GM21381 (cell line): ENCODE data around the gene PDXDC1.
"Not testable (repeated sequence)": the region's sequence is repeated elsewhere in the genome, so short reads cannot be mapped to it uniquely, and the experiment has no call there.

Source experiments
- ATAC-seq: cut with Tn5 transposase; IDR thresholded peaks from one replicate; pipeline ENCODE4 v1.9.1; 2021; ENCODE audit warnings: mild to moderate bottlenecking, moderate library complexity; ENCODE audit not compliant: unreplicated experiment

Gene PDXDC1

DNA sequence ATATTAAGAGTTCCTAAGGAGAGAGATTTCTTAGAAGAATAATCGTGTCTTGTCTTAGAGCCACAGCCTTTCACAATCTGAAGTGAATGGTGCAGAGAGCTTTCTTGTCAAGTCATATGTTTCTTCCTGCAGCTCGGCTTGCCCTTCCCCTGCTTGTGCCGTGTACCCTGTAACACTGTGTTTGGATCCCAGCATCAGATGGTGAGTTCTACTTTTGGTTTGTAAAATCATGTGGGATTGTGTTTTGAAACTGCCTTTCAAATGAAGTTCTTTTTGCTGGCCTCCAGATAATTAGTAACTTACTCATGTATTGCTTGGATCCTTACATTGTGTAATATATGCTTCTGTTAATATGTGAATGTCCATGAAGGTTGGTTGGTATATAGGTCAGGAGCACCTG lies 33.8 kb downstream of the PDXDC1 start:
- ATAC-seq, result not testable (repeated sequence)

DNA sequence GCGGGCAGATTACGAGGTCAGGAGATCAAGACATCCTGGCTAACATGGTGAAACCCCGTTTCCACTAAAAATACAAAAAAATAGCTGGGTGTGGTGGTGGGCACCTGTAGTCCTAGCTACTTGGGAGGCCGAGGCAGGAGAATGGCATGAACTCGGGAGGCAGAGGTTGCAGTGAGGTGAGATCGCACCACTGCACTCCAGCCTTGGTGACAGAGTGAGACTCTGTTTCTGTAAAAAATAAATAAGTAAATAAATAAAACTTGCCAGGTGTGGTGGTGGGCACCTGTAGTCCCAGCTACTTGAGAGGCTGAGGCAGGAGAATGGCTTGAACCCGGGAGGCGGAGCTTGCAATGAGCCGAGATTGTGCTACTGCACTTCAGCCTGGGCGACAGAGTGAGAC lies 38.1 kb downstream of the PDXDC1 start:
- ATAC-seq, result not testable (repeated sequence)

DNA sequence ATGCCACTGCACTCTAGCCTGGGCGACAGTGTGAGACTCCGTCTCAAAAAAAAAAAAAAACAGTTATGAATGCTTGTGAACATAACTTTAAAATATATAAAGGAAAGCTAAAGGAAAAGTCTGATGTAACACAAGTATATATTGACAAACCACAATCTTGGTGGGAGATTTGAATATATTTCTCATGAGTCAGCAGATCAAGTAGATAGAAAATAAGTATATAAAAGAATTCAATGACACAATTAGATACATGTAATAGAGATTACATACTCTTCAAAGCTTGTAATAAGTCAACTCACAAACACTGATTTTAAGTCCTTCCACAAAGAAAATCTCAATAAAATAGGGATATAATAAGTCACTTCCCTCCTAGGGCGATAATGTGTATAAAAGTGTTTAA lies 40.8 kb downstream of the PDXDC1 start:
- ATAC-seq, result not testable (repeated sequence)

DNA sequence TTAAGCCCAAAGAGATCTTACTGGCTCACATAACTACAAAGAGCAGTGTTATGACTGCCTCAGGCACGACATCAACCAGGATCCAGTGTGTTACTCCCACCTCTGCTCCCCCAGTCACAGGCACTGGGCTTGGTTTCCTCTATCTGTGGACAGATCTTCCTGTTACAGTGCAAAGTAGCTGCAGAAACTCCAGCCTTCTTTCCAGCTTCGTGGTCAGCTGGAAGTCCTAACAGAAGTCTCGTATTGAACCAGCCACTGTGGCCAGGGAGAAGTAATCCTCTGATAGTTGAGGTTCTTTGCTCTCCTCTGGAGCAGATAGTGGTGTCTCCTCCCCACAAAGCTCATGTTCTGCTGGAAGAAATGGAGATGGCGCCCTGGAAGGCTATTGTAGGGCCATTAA lies 41.5 kb downstream of the PDXDC1 start:
- not testable (repeated sequence) for ATAC-seq

DNA sequence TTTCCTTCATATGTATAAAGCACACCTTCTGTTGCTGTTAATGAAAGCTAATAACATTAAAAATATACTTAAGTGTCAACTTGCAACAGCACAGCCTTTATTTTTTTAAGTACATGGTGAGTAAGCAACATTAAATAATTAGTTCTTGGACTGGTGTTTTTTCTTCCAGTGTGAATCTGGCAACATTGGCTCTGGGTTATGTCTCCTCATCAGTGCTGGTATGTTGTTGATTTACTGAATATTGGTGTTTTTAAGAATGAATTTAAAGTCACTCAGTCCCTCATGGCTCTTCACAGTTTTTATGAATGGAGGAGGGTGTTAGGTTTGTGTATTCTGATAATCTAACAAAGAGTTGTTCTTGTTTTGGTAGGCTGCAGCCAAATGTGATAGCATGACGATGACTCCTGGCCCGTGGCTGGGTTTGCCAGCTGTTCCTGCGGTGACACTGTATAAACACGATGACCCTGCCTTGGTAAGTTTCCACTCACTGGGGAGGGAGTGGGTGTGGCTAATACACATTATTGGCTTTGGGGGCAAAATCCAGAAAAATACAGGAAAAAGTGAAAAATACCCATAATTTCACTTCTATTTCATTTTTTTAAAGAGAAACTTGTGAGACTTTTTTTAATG lies 42.2 kb downstream of the PDXDC1 start:
- ATAC-seq, result not testable (repeated sequence)

DNA sequence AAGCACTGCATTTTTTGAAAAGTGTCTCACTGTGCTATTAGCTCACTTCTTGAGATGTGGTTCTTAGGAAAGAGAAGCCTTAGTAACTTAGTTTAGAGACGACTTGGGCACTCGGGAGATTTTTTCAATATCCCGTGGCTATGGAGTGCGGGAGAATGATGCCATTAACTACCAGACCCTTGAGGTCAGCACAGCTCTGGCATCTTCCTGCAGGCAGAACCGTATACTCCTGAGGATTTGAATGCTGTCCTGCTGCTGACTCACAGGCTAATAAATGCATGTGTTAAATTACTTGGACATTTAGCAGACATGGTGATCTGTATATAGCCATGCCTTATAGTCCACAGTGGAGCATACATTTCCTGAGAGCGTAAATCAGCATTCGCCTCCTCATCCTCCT lies 46.6 kb downstream of the PDXDC1 start:
- not testable (repeated sequence) for ATAC-seq

DNA sequence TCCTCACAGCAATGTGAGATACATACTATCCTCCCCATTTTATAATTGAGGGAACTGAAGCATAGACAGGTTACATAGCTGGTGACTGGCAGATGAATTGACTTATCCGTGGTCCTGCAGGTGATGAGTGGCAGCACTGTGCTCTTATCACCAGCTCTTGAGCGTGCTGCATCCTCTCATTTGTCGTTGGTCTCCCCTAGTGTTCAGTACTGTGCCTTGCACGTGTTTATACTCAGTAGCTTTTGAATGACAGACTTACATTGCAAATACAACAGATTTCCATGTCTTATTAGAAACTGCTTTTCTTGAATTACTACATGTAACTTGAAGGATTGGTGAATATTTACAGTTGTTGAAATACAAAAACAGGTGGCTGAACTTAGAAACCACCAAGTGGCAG lies 47.4 kb downstream of the PDXDC1 start:
- ATAC-seq, result not testable (repeated sequence)

DNA sequence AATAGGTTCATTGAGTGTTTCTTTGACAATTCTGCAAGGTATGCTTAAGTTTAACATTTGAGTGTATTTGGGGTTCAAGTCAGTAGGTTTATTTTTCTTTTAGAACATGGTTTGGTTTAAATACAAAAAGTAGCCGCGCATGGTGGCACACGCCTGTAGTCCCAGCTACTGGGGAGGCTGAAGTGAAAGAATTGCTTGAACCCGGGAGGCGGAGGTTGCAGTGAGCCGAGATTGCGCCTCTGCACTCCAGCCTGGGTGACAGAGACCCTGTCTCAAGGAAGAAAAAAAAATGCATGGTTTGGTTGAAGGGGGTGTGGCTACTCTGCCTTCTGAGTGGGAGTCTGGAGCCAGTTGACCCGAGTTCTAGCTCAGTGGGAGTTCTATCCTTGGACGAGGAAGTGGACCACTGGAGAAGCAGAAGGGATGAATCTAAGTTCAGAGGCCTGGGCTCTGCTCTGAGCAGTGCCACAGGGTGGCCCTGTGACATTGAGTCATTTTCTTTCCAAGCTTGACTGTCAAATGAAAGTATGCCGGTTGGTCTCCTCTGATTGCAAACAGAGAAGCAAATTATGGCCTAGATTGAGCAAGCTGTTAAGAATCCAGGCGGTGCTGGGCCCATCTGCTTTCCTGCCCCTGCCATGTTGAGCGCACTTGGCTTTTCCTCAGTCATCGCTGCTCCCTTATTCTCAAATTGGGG lies 48.7 kb downstream of the PDXDC1 start:
- not testable (repeated sequence) for ATAC-seq

DNA sequence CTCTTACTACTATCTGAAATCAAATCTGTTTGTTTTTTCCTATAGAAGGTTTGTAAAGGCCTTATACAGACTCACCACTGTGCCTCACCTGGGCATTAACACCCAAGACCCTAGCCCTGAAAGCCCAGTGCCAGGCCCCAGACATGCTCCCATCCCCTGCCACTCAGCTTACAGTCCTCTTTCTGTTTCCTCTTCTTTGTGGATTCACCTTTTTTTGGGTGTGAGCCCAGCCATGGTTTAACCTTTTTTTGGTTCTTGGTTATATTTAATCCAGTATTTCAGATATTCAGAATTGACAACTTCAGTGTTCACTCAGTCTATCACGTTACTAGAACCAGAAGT lies 50.0 kb downstream of the PDXDC1 start:
- not testable (repeated sequence) for ATAC-seq

DNA sequence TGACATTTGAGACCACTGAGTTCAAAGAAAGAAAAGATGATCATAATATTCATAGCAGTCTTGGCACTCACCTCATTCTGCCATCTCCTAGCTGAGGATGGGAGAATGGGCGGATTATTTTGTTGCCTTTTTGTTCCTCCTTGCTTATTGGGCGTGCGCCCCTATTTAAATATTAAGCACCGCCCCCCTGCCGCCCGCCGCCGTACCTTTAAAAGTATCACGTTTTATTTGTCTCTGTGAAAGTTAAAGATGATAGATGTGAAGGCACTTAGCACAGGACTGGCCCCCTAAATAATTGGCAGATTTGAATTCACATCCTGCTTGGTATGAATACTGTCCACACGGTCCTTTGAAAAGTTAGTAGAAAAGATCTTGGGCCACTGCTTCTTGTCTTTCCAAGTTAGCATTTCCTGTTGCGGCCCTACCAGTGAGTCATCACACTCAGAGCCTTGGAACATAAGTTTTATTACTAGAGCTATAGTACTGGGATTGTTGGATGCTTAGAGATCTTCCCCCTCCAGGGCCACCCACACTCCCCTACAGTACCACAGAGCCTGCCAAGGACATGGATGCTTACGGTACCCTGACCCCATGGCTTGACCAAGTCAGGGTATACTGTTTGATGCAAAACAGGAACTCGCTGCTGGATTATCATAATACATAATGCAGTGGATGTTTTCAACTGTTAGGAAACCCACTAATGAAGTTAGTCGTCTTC lies 50.6 kb downstream of the PDXDC1 start:
- not testable (repeated sequence) for ATAC-seq

DNA sequence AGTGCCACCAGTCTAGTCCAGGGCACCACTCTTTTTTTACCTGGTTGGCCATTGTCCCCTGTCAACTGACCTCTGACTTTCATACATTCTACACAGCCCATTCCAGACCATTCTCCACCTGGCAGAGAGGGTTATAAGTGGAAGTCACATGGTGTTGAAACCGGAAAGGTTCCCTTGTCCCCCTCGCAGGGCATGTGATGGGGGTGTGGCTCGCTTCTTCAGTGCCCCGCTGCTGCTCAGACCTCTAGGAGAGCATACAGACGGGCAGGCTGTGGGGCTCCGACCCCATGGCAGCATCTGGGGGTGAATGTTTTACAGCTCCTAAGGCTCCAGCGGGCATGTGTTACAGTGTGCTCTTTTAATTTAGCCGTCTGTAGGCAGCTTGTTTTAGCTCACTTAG lies 52.2 kb downstream of the PDXDC1 start:
- ATAC-seq, result not testable (repeated sequence)

DNA sequence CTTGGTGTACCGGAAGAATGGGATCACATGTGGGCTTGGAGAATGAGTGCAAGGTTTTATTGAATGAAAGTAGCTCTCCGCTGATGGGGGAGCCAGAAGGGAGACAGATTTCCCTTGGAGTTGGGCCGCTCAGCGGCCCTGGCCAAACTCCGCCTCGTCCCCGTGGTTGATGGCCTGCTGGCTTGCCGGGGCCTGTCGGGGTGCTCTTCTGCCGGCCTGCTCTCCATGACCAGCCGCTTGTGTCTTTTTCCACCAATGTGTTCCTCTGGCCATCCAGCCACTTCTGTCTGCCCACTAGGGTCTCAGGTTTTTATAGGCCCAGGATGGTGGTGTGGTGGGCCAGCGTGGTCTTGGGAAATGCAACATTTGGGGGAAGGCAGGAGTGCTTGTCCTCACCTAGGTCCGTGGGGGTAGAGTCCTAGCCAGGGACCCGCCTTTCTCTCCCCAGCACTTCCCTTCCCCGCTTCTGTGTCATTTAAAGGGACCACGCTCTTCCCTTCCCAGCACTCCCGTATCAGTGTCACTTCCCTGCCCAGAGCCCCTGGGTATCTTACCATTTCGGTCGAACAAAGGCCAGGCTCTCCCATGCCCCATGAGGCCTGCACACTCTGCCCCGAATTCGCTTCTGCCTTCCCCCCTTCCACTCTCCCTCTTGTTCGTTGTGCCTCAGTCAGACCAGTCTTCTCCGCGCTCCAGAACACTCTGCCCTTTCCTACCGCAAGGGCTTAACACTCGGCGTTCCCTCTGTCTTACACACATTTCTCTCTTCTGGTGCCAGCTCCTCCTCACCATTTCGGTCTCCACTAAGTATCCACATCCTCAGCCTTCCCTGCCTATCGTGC lies 52.9 kb downstream of the PDXDC1 start:
- ATAC-seq, result not testable (repeated sequence)

DNA sequence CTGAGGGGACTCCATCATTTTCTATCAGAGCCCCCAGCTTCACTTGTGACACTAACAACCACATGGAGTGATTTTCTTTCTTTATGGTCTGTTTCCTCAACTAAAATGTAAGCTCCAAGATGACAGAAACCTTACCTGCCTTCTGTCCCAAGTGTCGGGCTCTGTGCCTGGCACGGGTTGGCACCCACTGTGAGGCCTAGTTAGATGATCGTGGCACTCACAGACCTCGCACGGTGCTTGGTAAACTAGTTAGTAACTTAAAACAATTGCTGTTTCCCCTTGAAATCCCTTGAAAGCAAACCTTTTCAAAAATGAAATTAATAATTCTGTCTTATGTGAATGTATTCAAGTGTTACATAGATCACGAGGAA lies 53.5 kb downstream of the PDXDC1 start:
- not testable (repeated sequence) for ATAC-seq

DNA sequence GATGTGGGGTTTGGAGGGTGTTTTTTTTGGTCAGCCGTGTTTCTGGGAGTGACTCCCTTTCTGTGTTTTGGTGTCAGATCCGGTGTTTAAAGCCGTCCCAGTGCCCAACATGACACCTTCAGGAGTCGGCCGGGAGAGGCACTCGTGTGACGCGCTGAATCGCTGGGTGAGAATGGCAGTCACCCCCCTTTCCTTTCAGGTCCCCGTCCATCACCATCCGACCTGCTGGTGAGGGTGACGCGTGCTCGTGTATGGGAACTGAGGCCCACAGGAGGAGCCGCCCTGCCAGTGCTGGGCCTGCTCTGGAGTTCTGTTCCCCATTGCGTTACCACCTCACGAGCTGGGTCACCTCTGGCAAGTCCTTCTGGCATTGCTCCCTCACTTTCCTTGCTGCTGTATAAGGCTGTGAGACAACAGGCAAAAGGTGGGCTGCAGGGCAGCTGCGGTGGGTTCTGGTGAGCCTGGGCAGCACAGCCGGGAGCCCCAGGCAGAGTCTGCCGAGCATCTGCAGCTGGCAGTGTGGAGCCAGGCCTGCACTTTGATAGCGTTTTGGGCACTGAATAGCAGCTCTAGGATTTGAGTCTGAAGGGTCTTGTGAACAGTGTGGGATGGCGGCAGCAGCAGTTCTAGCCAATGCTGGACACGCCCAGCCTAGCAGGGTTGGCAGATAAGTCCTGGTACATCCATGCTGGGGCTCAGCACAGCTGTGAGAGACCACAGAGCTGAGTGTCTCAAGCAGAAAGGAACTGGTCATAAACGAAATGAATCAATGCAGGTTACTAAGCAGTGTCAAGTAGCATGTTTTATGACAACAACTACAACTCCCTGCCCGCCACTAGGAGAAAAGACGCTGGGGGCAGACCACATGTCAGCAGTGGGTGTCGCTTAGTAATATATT lies 54.2 kb downstream of the PDXDC1 start:
- ATAC-seq, result not testable (repeated sequence)

DNA sequence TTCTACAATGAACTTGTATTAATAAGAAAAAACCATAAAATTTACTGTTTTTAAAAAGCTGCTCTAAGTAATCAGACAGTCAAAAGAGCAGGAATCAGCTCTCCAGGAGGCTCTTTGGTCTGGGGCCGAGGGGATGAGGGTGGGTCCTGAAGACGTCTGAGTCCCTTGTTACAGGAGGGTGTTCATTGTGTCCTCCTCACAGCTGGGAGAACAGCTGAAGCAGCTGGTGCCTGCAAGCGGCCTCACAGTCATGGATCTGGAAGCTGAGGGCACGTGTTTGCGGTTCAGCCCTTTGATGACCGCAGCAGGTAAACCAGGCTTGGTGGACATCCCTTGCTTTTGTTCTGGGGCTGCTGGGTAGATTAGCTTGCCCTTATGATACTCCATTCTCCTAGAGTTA lies 54.9 kb downstream of the PDXDC1 start:
- not testable (repeated sequence) for ATAC-seq

DNA sequence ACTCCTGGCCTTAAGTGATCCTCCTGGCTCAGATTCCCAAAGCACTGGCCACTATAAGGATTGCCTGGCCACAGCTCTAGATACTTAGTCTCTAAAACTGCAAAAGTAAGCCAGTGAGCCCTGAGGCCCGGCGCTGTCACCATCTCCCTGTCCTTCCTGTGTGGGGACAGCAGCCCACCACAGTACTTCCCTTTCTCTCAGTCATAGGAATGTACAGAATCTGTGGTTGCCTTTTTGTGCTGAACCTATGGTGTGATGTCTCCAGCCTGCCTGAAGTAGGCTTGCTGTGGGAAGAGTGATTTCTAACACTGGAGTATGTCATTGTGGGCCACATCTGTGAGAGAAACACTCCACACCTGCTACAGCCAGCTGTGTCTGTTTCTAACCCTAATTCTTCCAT lies 56.4 kb downstream of the PDXDC1 start:
- no peak for ATAC-seq

DNA sequence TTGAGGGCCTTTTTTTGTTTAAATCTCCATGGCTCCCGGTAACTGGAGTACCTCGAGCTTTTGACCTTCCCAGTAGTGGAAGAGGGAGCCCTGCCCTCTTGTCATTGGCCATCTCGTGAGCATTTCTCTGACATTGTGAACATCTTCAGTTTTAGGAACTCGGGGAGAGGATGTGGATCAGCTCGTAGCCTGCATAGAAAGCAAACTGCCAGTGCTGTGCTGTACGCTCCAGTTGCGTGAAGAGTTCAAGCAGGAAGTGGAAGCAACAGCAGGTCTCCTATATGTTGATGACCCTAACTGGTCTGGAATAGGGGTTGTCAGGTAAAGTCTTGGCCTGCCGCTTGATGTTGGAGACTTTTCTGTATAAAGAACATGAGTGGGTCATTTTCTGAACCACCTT lies 56.8 kb downstream of the PDXDC1 start:
- ATAC-seq, result no peak

DNA sequence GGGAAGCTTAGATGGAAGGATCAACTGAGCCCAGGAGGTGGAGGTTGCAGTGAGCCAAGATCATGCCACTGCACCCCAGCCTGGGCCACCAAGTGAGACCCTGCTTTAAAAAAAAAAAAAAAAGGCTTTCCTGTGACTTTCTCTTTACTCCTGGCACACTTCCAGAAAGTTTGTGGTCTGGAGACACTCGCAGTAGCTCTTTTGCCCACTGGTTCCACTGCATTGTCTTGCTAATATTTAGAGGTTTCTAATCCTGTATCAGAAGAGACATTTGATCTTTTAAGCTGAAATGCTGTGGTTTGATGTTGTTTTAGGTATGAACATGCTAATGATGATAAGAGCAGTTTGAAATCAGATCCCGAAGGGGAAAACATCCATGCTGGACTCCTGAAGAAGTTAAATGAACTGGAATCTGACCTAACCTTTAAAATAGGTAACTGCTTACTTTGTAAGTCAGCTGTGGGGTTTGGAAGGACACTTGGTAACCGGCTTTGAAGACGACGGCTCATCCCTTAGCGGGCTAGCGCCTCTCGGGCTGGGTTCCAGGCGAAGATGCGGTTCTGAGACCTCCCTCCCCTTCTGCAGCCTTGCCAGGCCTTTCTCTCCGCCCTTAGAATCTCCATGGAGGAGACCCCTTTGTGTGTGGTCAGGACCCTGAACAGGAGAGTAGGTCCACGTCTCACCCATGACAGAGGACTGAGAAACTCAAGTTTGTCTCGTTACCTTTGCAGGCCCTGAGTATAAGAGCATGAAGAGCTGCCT lies 57.9 kb downstream of the PDXDC1 start:
- no peak for ATAC-seq

DNA sequence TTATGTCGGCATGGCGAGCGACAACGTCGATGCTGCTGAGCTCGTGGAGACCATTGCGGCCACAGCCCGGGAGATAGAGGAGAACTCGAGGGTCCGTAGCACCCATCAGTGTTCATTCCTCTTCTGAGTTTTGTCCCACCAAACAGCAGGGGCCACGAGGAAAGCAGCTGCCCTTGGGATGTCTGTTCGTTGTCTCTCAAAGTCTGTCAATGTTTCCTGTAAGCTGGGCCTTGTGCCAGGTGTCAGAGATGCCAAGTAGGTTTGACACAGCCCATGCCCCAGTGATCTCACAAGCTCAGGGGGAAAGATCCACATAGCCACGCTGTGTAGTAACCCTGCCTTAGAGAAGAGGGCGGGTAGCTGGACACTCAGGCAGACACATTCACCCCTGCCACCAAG lies 58.5 kb downstream of the PDXDC1 start:
- no peak for ATAC-seq
